GM12864 (cell line): ENCODE results near the gene TBC1D9.

Source experiments
- DNase-seq: peaks from one replicate; pipeline ENCODE4 v3.0.0-alpha.2; 2011; ENCODE audit warnings: low read depth
- H3K4me3 ChIP-seq: 2 replicates; pipeline ENCODE4 v1.5.1; 2011; ENCODE audit warnings: mild to moderate bottlenecking, low read depth, low read length, control low read depth
- TF ChIP-seq, protein P1 (sequence below): IDR thresholded peaks from 2 replicates; pipeline ENCODE4 v1.5.1; 2011; ENCODE audit warnings: low read depth, mild to moderate bottlenecking, moderate library complexity, low read length, control low read depth, inconsistent platforms; ENCODE audit errors: missing control alignments

TBC1D9 gene

DNA sequence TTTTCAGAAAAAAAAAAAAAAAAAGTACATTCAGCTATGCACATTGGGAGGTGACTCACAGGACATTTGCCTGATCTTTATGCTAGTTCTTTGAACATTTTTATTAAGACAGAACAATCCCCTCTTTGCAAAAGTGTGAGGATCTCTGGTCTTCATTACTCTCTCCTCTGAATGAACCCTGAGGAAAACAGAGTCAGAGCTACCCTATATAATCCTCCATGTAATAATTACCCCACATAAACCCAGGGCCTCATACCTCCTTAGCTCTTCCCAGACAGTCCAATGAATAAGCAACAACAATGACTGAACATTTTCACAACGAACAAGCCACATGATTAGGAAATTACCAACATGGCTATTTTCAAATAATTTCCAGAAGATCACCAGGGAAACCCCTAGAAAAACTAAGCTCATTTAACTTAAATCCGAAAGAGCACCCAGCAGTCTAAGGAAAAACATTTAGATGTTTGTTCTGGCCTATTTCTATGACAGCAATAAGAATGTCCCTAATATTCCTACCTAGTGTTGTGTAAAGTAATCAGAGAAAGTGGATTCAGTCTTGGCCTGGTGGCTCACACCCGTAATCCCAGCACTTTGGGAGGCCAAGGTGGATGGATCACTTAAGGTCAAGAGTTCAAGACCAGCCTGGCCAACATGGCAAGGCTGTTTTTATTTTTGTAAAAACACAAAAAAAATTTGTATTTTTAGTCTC, 37.8 kb downstream of the TBC1D9 start:
- DNase-seq: no peak
- TF ChIP-seq, protein P1, sequence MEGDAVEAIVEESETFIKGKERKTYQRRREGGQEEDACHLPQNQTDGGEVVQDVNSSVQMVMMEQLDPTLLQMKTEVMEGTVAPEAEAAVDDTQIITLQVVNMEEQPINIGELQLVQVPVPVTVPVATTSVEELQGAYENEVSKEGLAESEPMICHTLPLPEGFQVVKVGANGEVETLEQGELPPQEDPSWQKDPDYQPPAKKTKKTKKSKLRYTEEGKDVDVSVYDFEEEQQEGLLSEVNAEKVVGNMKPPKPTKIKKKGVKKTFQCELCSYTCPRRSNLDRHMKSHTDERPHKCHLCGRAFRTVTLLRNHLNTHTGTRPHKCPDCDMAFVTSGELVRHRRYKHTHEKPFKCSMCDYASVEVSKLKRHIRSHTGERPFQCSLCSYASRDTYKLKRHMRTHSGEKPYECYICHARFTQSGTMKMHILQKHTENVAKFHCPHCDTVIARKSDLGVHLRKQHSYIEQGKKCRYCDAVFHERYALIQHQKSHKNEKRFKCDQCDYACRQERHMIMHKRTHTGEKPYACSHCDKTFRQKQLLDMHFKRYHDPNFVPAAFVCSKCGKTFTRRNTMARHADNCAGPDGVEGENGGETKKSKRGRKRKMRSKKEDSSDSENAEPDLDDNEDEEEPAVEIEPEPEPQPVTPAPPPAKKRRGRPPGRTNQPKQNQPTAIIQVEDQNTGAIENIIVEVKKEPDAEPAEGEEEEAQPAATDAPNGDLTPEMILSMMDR: no peak
- H3K4me3 ChIP-seq: no peak overlapping the region

DNA sequence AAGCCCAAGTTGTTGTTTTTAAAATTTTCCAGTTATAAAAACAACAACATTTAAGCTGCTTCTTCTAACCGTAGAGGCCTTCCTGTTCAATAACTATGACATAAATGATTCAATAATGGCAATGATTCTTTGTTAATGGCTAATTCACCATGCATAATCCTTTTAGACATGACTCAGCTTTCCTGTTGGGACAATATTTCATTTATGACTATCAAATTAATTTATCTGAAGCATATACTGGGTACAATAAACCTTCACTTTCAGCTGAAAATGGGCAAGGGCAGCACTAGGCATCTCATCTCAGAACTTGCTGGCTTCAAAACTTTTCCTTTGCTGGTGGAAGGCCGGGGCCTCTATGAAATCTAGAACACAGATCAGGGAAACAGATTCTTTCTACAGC, 38.9 kb downstream of the TBC1D9 start:
- TF ChIP-seq, protein P1: no peak
- DNase-seq: no peak
- no peak overlapping the region for H3K4me3 ChIP-seq

DNA sequence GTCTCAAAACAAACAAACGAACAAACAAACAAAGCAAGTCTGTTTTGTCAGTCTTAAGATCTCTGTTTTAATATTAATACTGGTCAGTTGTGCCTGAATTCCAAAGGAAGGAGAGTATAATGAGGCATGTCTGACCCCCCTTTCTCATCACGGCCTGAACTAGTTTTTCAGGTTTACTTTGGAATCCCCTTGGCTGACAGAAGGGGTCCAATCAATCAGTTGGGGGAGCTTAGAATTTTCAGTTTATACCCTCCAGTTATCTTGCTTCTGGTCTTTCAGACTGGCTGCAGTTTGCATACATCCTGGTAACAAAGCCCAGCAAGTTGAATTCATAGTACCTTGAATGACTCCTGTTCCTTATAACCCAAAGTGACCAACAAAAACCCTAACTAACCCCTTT, 41.1 kb downstream of the TBC1D9 start:
- H3K4me3 ChIP-seq: no peak overlapping the region

DNA sequence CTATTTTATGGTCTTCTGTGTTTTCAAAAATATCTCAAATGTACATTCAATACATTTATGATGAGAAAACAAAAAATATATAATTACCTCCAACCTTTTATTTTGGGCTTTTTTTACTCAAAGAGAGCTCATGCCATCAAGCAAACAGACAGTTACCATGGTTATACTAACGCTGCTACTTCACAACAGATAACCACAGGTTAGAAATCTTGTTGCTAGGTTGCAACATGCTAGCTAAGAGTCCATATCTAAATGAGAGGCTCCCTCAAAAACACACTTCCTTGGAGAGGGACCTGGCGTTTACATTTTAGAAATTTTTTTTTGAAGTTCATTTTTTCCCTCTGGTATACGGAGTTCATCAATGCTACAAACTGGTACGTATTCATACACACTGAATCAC, 44.3 kb downstream of the TBC1D9 start:
- TF ChIP-seq, protein P1: no peak
- DNase-seq: no peak
- no peak overlapping the region for H3K4me3 ChIP-seq

More for the DNA sequence above, 41.1 kb downstream of the TBC1D9 start:
- no peak for DNase-seq
- TF ChIP-seq, protein P1: no peak

DNA sequence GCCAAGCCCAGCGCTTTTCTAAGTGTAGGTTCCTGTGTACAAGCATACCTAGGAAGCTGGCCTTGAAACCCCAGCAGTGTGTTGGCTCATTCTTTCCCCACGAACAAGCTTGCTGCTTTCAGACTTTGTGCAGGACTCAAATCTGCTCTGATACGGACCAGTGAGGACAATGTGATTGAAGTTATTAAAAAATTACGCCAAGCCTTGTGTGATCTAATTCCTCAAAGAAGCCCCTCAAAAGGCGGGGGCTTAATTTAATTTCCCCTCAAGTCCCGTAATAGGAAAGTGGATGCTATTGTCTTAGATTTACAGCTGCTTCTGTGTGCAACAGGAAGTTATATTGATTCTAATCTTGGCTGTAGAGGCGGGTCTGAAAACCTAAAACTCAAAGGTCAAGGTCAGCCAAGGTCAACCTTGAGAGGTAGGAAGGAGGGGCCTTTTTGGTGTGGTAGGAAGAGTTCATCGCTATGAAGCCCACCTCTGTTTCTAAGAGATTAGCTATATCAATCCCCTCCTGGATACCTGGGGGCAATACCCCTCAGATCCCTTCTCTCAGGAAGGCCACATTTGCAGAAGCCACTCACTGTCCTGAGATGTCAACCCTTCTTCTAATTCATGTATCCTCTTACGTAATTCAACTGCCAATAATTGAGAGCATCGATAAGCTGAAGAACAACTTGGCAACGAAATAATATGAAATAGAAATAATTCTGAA, 45.1 kb downstream of the TBC1D9 start:
- DNase-seq: no peak
- H3K4me3 ChIP-seq: no peak overlapping the region
- TF ChIP-seq, protein P1: no peak

DNA sequence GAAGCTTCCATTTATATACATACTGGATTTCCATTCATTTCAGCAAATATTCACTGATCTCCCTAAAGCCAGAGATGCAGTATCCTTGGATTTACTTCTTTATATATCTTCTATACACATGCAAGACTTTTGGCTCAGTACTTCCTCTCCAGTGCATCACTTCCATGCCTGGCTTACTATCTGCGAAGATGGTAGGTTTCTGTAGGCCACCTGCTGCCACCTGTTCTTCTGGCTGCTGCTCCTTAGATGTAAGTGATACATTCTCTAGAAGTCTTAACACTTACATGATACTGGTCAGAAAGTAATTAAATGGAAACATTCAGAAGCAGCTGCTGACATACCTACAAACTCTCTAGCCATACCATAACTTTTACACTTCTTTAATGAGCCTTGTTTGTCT, 48.9 kb downstream of the TBC1D9 start:
- DNase-seq: no peak
- H3K4me3 ChIP-seq: no peak overlapping the region
- TF ChIP-seq, protein P1: no peak

DNA sequence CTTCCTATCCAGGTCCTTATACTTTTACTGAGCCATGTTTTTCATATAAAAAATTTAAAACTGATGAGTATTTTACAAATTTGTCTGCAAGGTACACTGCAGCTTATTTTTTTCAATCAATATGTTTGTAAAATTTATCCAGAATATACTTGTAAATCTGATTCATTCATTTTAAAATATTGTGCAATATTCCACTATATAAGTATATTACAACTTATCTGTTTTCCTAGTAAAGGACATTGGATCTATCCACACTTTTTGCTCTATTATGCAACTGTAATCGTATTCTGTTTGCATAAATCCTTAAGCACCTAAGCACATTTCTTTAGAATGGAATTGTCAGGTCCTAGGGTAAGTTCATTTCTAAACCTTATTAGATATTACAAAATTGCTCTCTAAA, 49.5 kb downstream of the TBC1D9 start:
- no peak for DNase-seq
- no peak overlapping the region for H3K4me3 ChIP-seq
- TF ChIP-seq, protein P1: no peak
